ENCODE data around the gene SHC2. TPM values are rescaled to one million over a fixed set of nuclear protein-coding genes. Genes with fewer than 3 reads are reported as not detected.
A peak's percentile ranks its signal among the peaks of the same experiment; 100 is the strongest.

The SHC2 gene
- total and polyA plus RNA-seq, 2 of the 13 experiments (the other 11 are each of a cell fraction or from before 2014, with no cell fraction given): 9.0 to 18.3 TPM

- TF ChIP-seq ZBTB25 (CRISPR knock-in tag; IDR thresholded peaks at IDR 0.05) (no peak), STAG1 (CRISPR knock-in tag; IDR thresholded peaks at IDR 0.05) (no peak), NRL (CRISPR knock-in tag; IDR thresholded peaks at IDR 0.05; ENCODE audit: borderline replicate concordance) (no peak), ZNF788 (CRISPR knock-in tag; IDR thresholded peaks at IDR 0.05; ENCODE audit: borderline replicate concordance) (no peak), JUN (CRISPR knock-in tag; IDR thresholded peaks at IDR 0.05) (no peak), ZNF766 (CRISPR knock-in tag; IDR thresholded peaks at IDR 0.05; ENCODE audit: borderline replicate concordance) (peak; percentile 46; the same call in 1 of the 2 replicates), CHD2 (IDR thresholded peaks at IDR 0.05; ENCODE audit: low read depth, low read length) (no peak), ZNF263 (CRISPR knock-in tag; IDR thresholded peaks at IDR 0.05) (peak; percentile 76), ZNF704 (CRISPR knock-in tag; IDR thresholded peaks at IDR 0.05; ENCODE audit: borderline replicate concordance) (no peak; the same call in 1 of the 2 replicates), PHF5A (CRISPR knock-in tag; IDR thresholded peaks at IDR 0.05; ENCODE audit: low read depth, unreplicated experiment) (no peak), ZNF564 (CRISPR knock-in tag; IDR thresholded peaks at IDR 0.05) (no peak), RFX3 (CRISPR knock-in tag; IDR thresholded peaks at IDR 0.05) (no peak), POLR2AphosphoS5 (IDR thresholded peaks at IDR 0.05; ENCODE audit: low read depth, low read length) (peak; percentile 42; the same call in 1 of the 2 replicates), CREB3 (CRISPR knock-in tag; IDR thresholded peaks at IDR 0.05) (no peak), MAZ (IDR thresholded peaks at IDR 0.05; ENCODE audit: borderline replicate concordance, low read depth, low read length) (no peak), MAZ (CRISPR knock-in tag; IDR thresholded peaks at IDR 0.05; ENCODE audit: low read depth) (no peak), ZNF207 (IDR thresholded peaks at IDR 0.05; ENCODE audit: borderline replicate concordance) (no peak)
- TF ChIP-seq, protein P1, sequence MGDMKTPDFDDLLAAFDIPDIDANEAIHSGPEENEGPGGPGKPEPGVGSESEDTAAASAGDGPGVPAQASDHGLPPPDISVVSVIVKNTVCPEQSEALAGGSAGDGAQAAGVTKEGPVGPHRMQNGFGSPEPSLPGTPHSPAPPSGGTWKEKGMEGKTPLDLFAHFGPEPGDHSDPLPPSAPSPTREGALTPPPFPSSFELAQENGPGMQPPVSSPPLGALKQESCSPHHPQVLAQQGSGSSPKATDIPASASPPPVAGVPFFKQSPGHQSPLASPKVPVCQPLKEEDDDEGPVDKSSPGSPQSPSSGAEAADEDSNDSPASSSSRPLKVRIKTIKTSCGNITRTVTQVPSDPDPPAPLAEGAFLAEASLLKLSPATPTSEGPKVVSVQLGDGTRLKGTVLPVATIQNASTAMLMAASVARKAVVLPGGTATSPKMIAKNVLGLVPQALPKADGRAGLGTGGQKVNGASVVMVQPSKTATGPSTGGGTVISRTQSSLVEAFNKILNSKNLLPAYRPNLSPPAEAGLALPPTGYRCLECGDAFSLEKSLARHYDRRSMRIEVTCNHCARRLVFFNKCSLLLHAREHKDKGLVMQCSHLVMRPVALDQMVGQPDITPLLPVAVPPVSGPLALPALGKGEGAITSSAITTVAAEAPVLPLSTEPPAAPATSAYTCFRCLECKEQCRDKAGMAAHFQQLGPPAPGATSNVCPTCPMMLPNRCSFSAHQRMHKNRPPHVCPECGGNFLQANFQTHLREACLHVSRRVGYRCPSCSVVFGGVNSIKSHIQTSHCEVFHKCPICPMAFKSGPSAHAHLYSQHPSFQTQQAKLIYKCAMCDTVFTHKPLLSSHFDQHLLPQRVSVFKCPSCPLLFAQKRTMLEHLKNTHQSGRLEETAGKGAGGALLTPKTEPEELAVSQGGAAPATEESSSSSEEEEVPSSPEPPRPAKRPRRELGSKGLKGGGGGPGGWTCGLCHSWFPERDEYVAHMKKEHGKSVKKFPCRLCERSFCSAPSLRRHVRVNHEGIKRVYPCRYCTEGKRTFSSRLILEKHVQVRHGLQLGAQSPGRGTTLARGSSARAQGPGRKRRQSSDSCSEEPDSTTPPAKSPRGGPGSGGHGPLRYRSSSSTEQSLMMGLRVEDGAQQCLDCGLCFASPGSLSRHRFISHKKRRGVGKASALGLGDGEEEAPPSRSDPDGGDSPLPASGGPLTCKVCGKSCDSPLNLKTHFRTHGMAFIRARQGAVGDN (CRISPR knock-in tag; IDR thresholded peaks at IDR 0.05): peak; percentile 91
- TF ChIP-seq, protein P2, sequence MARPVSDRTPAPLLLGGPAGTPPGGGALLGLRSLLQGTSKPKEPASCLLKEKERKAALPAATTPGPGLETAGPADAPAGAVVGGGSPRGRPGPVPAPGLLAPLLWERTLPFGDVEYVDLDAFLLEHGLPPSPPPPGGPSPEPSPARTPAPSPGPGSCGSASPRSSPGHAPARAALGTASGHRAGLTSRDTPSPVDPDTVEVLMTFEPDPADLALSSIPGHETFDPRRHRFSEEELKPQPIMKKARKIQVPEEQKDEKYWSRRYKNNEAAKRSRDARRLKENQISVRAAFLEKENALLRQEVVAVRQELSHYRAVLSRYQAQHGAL (CRISPR knock-in tag; IDR thresholded peaks at IDR 0.05; ENCODE audit: not compliant biosample characterization): no peak
These were observed 30.4 kb upstream of the SHC2 start (continued) for GRCh38 chr19:491146-491741.
